Stimulated activated CD8-positive, alpha-beta memory T cell treated with anti-CD3 and anti-CD28 coated beads, Interleukin-15, amount 100 ng/mL, for 1 hour (primary cell): ENCODE measurements around the gene SLCO3A1.

Experiments used
- DNase-seq: peaks from one replicate; pipeline ENCODE4 v3.0.0-alpha.2; 2020; ENCODE audit warnings: low read depth

Gene SLCO3A1

DNA sequence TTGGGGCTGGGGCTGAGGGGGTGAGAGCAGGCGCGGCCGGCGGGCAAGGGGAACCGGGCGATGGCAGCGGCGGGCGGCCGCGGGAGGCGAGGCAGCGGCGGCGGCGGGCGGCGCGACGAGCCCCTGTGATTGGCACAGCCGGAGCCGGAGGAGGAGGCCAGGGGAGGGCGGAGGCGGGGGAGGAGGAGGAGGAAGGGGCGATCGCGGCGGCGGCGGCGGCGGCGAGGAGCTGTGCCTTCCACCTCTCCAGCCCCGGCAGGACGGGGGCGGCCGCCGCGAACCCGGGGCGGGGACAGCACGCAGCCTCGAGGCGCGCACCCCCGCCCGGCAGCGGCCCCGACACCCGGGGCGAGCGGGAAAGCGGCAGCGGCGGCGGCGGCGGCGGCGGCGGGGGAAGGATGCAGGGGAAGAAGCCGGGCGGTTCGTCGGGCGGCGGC is at the start of gene SLCO3A1:
SLCO3A1 (plus strand) TSS at position 198 of the 437 bp plus-strand sequence.
- DNase-seq = peak; percentile 50

DNA sequence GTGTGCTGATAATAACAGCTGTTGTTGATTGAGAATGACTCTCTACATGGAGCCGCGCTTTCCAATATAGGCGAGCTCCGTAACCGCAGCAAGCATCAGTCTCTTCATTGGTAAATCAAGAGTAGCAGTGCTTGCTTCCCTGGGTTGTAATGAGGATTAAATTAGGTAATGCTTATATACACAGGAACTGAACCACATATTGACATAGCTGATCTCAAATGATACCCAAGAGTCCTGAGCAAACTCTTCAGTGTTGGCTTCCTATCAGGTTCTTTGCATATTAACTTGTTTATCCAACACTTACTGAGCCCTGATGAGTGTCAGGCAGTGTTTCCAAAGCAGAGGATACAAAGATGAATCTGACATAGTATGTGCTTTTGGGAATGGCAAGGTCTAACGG is 46.4 kb upstream of the SLCO3A1 start:
- no peak for DNase-seq

DNA sequence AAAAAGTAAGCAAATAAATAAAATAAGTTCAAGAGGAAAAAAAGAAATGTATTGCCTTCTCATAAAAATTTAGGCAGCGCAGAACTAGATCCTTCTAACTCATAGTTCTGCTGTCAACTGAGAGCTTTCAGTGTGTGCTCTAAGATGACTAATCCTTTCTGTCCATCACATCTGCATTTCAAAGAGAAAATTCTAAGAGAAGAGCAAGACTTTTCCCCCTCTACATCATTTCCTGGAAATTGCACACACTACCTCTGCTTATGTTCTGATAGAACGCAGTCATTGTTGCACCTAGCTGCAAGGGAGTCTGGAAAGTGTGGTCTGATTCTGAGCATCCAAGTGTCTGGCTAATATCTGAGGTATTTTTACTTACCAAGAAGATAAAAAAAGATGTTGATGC is 39.6 kb upstream of the SLCO3A1 start:
- DNase-seq = no peak

GRCh38 chr15:91816942-91817341 is 36.6 kb upstream of the SLCO3A1 start:
- no peak for DNase-seq

GRCh38 chr15:91821458-91821857 is 32.0 kb upstream of the SLCO3A1 start:
- DNase-seq = no peak

DNA sequence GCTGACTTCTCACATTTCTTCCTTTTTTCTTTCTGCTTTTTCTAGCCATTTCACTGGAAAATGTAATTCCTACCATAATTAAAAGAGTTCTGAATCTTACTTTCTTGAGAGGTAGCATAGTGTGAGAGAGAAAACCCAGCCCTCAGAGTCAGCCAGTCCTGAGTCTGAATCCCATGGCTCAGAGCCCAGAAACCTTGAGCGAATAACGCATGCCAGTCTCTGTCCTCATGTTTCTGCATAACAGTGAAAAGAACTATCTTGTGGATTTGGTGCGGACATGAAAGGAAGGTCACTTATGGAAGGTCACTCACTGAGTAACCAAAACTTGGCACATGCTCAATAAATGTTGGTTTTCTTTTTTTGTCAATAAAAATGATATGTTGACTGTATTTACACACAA is 29.3 kb upstream of the SLCO3A1 start:
- no peak for DNase-seq

DNA sequence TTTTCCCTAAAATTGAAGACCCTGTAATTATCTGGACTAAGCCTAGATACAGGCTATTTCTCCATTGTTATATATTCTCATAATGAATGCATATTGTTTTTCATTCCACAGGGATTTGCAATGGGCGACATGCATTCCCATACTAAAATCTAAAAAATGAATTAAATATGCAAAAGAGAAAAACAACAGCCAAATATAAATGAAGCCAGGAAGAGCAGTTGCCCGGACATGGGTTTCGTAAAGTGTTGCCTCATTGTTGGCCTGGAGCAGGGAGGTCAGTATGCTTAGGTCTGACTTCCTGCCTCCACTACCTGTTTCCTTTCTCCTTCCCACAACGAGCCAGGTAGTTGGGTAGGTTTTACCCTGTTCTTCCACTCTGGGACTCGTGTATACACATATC is 27.1 kb upstream of the SLCO3A1 start:
- no peak for DNase-seq

DNA sequence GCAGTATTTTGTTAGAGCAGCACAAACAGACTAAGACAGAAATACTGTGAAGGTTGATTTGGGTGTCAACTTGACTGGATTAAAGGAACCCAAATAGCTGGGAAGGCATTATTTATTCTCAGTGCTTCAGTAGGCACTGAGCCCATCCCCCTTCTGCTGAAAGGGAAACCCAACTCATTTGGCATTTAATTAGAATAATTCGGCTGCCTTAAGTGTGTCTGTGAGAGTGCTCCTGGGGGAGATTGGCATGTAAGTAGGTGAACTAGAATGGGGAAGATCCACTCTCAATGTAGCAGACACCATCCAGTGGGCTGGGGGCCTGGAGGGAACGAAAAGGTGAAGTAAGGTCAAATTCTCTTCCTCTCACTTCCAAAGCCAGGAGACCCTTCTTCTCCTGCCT is 20.5 kb upstream of the SLCO3A1 start:
- no peak for DNase-seq

DNA sequence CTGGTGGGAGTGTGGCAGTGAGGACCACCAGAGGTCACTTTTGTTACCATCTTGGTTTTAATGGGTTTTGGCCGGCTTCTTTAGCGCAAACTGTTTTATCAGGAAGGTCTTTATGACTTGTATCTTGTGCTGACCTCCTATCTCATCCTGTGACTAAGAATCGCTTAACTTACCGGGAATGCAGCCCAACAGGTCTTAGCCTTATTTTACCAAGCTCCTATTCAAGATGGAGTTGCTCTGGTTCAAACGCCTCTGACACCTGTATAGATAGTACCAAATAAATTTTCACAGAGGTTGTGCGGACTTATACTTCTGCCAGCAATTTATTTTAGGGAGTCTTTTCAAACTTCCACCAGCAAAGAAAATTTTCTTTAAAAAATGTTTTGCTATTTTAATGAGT is 13.6 kb upstream of the SLCO3A1 start:
- DNase-seq = no peak

DNA sequence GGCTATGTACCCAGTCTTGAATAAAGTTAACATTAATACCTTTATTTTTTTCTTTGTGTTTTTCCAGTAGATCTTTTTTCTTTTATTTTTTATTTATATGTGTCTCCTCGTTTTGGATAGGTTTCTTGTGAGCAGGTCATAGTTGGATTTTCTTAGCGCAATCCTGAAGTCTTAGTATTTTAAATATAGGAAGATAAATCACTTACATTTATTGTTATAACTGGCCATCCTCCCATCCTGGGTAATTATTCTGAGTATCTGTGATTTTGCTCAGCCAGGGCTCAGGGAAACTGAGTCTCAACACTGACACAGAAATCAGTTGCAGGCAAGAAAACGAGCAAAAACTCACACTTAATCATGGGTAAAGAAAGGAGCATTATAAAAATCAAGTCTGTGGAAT is 11.6 kb upstream of the SLCO3A1 start:
- no peak for DNase-seq

GRCh38 chr15:91844341-91844740 is 9.2 kb upstream of the SLCO3A1 start:
- DNase-seq = no peak

GRCh38 chr15:91844928-91845327 is 8.6 kb upstream of the SLCO3A1 start:
- no peak for DNase-seq

DNA sequence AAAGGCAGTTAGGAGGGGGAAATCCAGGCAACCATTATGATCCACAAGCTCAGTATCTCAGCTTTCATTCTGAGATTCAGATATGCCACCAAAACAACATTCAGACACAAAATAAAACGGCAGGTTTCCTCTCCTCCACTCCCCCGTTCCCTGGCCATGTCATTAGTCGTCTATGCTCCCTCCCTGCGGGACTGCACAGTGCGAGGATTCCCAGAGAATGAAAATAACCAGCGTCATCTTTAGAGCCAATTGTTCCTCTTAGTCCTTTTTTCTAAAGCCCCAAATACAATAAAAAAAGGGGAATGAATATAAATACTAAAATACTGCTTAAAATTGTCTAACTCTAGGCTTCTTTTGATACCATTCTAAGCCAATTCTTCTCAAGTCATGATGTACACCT is 7.8 kb upstream of the SLCO3A1 start:
- no peak for DNase-seq

DNA sequence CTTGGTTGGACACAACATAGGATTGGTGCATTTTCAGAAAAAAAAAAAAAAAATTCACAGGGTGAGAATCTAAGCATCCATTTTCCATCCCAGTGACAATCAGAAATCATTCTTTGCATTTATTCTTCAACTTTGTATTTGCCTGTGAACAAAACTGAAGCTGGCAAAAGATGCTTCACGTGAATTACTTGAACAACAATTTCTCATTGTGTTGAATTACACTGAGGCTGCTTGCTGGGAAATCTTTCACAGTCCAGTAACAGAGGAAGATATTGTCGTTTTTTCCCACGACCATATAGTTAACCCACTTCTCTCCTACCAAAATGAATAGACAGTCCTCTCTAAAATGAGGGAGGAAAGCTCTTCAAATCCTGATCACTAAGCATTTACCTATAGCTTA is 4.3 kb upstream of the SLCO3A1 start:
- DNase-seq = no peak

- DNase-seq = no peak
These were observed 3.8 kb upstream of the SLCO3A1 start for GRCh38 chr15:91849749-91850161.

GRCh38 chr15:91852741-91853510 is 582 bp upstream of the SLCO3A1 start:
- DNase-seq = peak; percentile 52

- no peak for DNase-seq
These were observed 585 bp downstream of the SLCO3A1 start for GRCh38 chr15:91853948-91854638.

DNA sequence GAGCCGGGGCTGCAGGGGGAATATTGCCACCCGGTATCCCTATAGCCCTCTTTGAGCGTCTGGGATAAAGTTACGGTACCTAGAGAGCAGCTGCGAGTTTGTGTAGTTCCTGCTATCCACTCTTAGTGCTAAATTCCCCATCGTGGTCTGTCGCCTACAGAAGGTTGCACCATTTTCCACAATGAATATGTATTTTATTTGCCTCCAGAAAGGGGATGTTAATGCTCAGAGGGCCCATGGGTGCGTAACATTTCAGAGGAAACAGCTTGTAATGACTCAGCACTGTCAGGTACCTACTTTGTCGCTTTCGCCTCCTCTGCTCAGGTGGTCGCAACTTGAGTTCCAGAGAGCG is 1.1 kb downstream of the SLCO3A1 start:
- no peak for DNase-seq

DNA sequence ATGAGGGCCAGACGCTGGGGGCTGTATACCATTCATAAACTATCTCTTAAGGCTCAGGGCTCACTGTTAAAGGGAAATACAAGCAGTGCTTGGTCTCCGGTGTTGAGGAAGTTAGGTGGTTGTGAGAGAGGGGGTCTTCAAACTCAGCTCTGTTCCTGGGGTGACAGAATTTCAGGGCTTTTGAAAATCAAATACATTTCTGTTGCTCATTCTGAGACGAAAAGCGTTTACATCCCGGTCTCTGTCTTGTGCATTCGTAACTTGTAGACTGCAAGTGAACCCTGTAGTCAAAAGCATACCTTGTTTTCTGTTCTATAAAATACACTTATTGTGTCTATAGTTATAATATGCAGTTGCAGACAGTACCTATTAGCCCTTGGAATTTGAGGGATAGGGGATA is 1.7 kb downstream of the SLCO3A1 start:
- no peak for DNase-seq

GRCh38 chr15:91855684-91856489 is 2.4 kb downstream of the SLCO3A1 start:
- no peak for DNase-seq

- no peak for DNase-seq
These were observed 3.7 kb downstream of the SLCO3A1 start for GRCh38 chr15:91857224-91857585.

GRCh38 chr15:91857772-91858171 is 4.3 kb downstream of the SLCO3A1 start:
- no peak for DNase-seq

- DNase-seq = no peak
These were observed 7.0 kb downstream of the SLCO3A1 start for GRCh38 chr15:91860498-91860897.
